HG02623 (cell line): ENCODE data around the gene TRAPPC2.
"Not testable (repeated sequence)": the region's sequence is repeated elsewhere in the genome, so short reads cannot be mapped to it uniquely, and the experiment has no call there.

Source experiments
- ATAC-seq: cut with Tn5 transposase; IDR thresholded peaks from one replicate; pipeline ENCODE4 v1.9.1; 2021; ENCODE audit warnings: moderate library complexity; ENCODE audit not compliant: unreplicated experiment

TRAPPC2 gene

GRCh38 chrX:13673016-13673415 lies 61.4 kb downstream of the TRAPPC2 start:
- no peak for ATAC-seq

- no peak for ATAC-seq
These were observed 64.2 kb downstream of the TRAPPC2 start for GRCh38 chrX:13670197-13670596.

DNA sequence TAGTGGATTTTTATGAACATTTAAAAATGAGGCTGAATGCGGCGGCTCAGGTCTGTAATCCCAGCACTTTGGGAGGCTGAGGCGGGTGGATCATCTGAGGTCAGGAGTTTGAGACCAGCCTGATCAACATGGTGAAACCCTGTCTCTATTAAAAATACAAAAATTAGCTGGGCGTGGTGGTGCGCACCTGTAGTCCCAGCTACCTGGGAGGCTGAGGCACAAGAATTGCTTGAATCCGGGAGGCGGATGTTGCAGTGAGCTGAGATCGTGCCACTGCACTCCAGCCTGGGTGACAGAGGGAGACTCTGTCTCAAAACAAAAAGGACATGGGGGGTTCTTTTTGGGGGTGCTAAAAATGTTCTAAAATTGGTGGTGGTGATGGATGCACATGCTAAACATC lies 64.7 kb downstream of the TRAPPC2 start:
- ATAC-seq: not testable (repeated sequence)

DNA sequence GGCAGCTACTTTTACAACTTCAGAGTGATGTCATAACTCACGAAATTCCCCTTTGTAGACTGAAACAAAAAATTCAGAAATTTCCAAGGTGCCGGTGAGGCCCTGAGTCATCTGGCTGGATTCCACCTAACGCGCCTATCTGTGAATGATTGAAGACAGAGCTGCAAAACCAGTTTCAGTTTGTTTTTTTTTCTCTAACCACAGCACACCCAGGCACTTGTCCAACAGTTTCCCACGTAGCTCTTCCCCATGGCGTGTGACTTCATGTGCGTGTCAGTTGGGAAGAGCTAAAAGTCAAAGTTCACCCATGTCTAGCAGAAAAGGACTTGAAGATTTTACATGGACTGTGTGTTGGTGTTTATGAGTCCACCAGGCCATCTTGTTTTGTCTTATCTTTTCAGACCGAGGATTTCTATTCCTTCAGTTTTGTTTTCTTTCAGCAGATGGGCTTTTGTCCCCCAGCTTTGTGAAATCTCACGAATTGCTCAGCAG lies 65.1 kb downstream of the TRAPPC2 start:
- ATAC-seq: peak; percentile 67

GRCh38 chrX:13667919-13668318 lies 66.5 kb downstream of the TRAPPC2 start:
- ATAC-seq: no peak

DNA sequence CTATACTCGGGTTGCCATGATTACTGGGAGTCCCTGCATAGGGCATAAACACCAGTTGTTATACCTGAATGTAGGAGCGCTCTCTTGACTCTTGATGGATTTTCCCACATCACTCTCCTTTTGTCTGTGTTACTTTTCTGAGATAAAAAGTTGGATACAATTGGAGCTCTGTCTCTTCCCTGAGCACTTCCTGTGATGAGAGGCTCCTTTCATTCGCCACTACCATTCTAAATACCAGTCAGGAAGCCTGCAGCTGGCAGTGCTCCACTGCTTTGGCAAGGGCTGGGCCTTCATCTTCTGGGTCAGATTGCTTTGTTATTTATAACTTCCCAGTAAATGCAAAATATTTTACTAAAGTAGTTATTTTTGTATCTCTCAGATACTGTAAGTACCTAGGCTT lies 67.6 kb downstream of the TRAPPC2 start:
- ATAC-seq: no peak

DNA sequence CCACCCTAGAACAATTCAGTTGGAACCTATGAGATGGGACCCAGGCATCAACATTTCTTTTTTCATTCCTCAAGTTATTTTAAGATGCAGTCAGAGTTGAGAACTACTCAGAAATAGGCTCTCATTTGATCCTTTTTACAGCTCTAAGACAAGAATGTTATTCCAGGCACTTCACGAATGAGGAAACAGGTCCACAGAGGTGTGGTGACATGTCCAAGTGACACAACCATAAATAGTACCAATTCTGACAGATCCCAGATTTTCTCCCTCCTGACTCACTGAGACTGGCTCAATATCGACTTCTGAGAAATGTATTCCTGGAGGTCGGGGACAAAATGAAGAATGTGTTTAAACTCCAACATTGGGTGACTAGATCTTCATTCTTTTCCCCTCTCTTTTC lies 70.4 kb downstream of the TRAPPC2 start:
- ATAC-seq: no peak

DNA sequence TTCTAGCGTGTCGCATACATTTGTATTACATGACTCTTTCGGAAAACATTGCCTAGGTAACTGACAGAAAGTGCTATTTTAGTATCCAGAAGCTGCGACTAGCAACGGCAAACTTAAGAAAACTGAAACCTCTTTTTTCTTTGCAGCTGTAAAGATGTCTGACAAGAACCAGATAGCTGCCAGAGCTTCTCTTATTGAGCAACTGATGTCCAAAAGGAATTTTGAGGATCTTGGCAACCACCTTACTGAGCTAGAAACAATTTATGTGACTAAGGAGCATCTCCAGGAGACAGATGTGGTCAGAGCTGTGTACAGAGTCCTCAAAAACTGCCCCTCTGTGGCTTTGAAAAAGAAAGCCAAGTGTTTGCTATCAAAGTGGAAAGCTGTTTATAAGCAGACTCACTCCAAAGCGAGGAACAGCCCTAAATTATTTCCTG lies 72.0 kb downstream of the TRAPPC2 start:
- no peak for ATAC-seq
